B cell (primary cell): ENCODE data around the gene OR10A3. TPM values are rescaled to one million over a fixed set of nuclear protein-coding genes. Genes with fewer than 3 reads are reported as not detected.

ENCODE experiments used
- ATAC-seq: fragments of 200-7000 bp; cut with Tn5 transposase; one replicate; pipeline ENCODE4 v1.10.0; 2021; ENCODE audit warnings: low read depth, mild to moderate bottlenecking, moderate number of reproducible peaks, moderate library complexity
- CTCF ChIA-PET: fragments of 350-600 bp; sonication (Branson Sonifier 250); formaldehyde crosslinking; loops from one replicate; lab custom pipeline; 2021; ENCODE audit warnings: antibody characterized with exemption, inconsistent platforms; lab: Charles Lee
- POLR2A ChIA-PET: fragments of 350-600 bp; sonication (Branson Sonifier 250); formaldehyde crosslinking; loops from one replicate; lab custom pipeline; 2021; ENCODE audit warnings: antibody characterized with exemption; lab: Charles Lee
- DNase-seq: peaks from one replicate; pipeline ENCODE4 v3.0.0; 2013
- H2AFZ ChIP-seq: 2 replicates; pipeline ENCODE4 v1.6.1; 2012; ENCODE audit warnings: mild to moderate bottlenecking, low read depth, low read length; ENCODE audit not compliant: insufficient read depth, poor library complexity, severe bottlenecking
- H3K27ac ChIP-seq, 2 donors: 1 replicate in 1 of 2; 2 replicates in 1 of 2; pipeline ENCODE4 v1.5.1; 2012 to 2013; ENCODE audit warnings: low read length in 2 of 2, mild to moderate bottlenecking in 2 of 2, moderate library complexity in 1 of 2
- H3K27me3 ChIP-seq, 4 experiments: fragments of 200-600 bp in 1 of 4; sonication (generic) in 1 of 4; replicated peaks in 1 of 4; 1 replicate in 2 of 4; 2 replicates in 2 of 4; pipeline versions ENCODE4 v1.6.1 to v1.7.0; 2013 to 2016; ENCODE audit warnings: low read length in 3 of 4, mild to moderate bottlenecking in 2 of 4, mixed read lengths in 1 of 4, moderate library complexity in 1 of 4; ENCODE audit not compliant: insufficient read depth in 4 of 4, control insufficient read depth in 3 of 4; ENCODE audit errors: control extremely low read depth in 1 of 4
- H3K36me3 ChIP-seq, 2 experiments: replicated peaks in 1 of 2; 1 replicate in 1 of 2; 2 replicates in 1 of 2; pipeline versions ENCODE4 v1.6.1 to v1.7.1; 2013; ENCODE audit warnings: low read length in 1 of 2; ENCODE audit not compliant: insufficient read depth in 2 of 2, control insufficient read depth in 1 of 2; ENCODE audit errors: control extremely low read depth in 1 of 2, extremely low read depth in 1 of 2
- H3K4me1 ChIP-seq, 2 donors: fragments of 200-600 bp in 1 of 2; sonication (generic) in 1 of 2; 1 replicate in 1 of 2; 2 replicates in 1 of 2; pipeline versions ENCODE4 v1.5.1 to v1.6.1; 2013 to 2017; ENCODE audit warnings: low read length in 2 of 2; ENCODE audit not compliant: control insufficient read depth in 2 of 2, insufficient read depth in 2 of 2
- H3K4me2 ChIP-seq: replicated peaks from 2 replicates; pipeline ENCODE3; 2012; ENCODE audit warnings: mild to moderate bottlenecking, low read depth, low read length; ENCODE audit not compliant: poor library complexity, severe bottlenecking
- H3K4me3 ChIP-seq, 5 experiments: fragments of 200-600 bp in 1 of 5; sonication (generic) in 1 of 5; 1 replicate in 3 of 5; 2 replicates in 2 of 5; pipeline versions ENCODE4 v1.5.1 to v1.7.0; 2011 to 2016; ENCODE audit warnings: low read length in 4 of 5, mild to moderate bottlenecking in 4 of 5, low read depth in 2 of 5, control low read depth in 1 of 5, moderate library complexity in 1 of 5; ENCODE audit not compliant: insufficient read depth in 1 of 5; ENCODE audit errors: control extremely low read depth in 1 of 5, extremely low read depth in 1 of 5
- H3K79me2 ChIP-seq: fragments of 200-600 bp; sonication (generic); one replicate; pipeline ENCODE4 v1.6.0; 2016; ENCODE audit warnings: low read length; ENCODE audit not compliant: control insufficient read depth, insufficient read depth
- H3K9ac ChIP-seq: fragments of 200-600 bp; sonication (generic); 2 replicates; pipeline ENCODE4 v1.6.1; 2017; ENCODE audit warnings: mild to moderate bottlenecking, low read length, moderate library complexity
- H3K9me3 ChIP-seq, 3 donors: one replicate each; pipeline versions ENCODE4 v1.6.1 to v1.7.1; 2013; ENCODE audit warnings: low read length in 2 of 3; ENCODE audit not compliant: control insufficient read depth in 2 of 3, insufficient read depth in 1 of 3; ENCODE audit errors: control extremely low read depth in 1 of 3
- H4K20me1 ChIP-seq: 2 replicates; pipeline ENCODE4 v1.6.0; 2012; ENCODE audit warnings: mild to moderate bottlenecking, low read length; ENCODE audit not compliant: insufficient read depth, control insufficient read depth, poor library complexity, severe bottlenecking
- H3K27ac Mint-ChIP-seq: one replicate; pipeline ENCODE4 v1.8.0; 2021; ENCODE audit warnings: mixed read lengths
- H3K27me3 Mint-ChIP-seq: one replicate; pipeline ENCODE4 v1.8.0; 2021; ENCODE audit warnings: mixed read lengths
- H3K4me1 Mint-ChIP-seq: one replicate; pipeline ENCODE4 v1.8.0; 2021; ENCODE audit warnings: mixed read lengths
- H3K4me3 Mint-ChIP-seq: one replicate; pipeline ENCODE4 v1.8.0; 2021; ENCODE audit warnings: mixed read lengths
- H3K9me3 Mint-ChIP-seq: one replicate; pipeline ENCODE4 v1.8.0; 2022; ENCODE audit warnings: mixed read lengths; ENCODE audit not compliant: insufficient read depth
- EZH2 ChIP-seq: IDR thresholded peaks from 2 replicates; pipeline ENCODE4 v1.6.1; 2012; ENCODE audit warnings: borderline replicate concordance, low read depth, mild to moderate bottlenecking, moderate library complexity, low read length; ENCODE audit not compliant: insufficient read depth, poor library complexity, severe bottlenecking
- WGBS: methylation state at CpG from one replicate; pipeline ENCODE4 v1.1.5; 2013; ENCODE audit warnings: missing lambda C conversion rate; ENCODE audit not compliant: insufficient coverage; 5-methylcytosine and 5-hydroxymethylcytosine counted together
- intact Hi-C: fragments of 100-400 bp; cut with micrococcal nuclease; formaldehyde crosslinking; loops from one replicate; pipeline ENCODE4 v1.10.0; 2022
- polyA plus RNA-seq: library from polyadenylated mRNA; depleted of rRNA; stranded (reverse); fragments of >200 nt; gene quantifications from 2 replicates; pipeline ENCODE4 v1.2.3, GENCODE V29; 2012
- total RNA-seq, 2 donors: library from RNA; stranded (reverse); fragments of 120-200 nt in 1 of 2; gene quantifications; 1 replicate in 1 of 2; 2 replicates in 1 of 2; pipeline versions ENCODE4 v1.2.3 to v1.2.4, GENCODE V29; 2013 to 2022
- TF ChIP-seq, protein P1 (sequence below): fragments of 200-600 bp; IDR thresholded peaks from one replicate; pipeline ENCODE4 v1.8.0; 2022; ENCODE audit warnings: antibody characterized with exemption, mild to moderate bottlenecking

Gene OR10A3
- total and polyA plus RNA-seq, 2 donors (not counting 1 experiment from before 2014, with no cell fraction given): not detected

- WGBS: 38% methylated on average over 2 of the region's 3 CpGs
- H2AFZ ChIP-seq: no peak overlapping the region
- ChIA-PET CTCF (no interaction called here), POLR2A (no interaction called here)
- H3K4me3 ChIP-seq: no peak overlapping the region
- peaks cover 0 to 7% (median 0%) of the 10 kb centered on the region in 3 donors for H3K9me3 ChIP-seq
- no peaks in the 10 kb centered on the region for H4K20me1 ChIP-seq
- no peaks in the 10 kb centered on the region for H3K4me1 Mint-ChIP-seq
- ATAC-seq (no peak), DNase-seq (no peak)
- peaks cover 32% of the 10 kb centered on the region for H3K27me3 Mint-ChIP-seq
- no peak overlapping the region for H3K27ac ChIP-seq
- no peak overlapping the region for H3K9ac ChIP-seq
- no peaks in the 10 kb centered on the region for H3K79me2 ChIP-seq
- intact Hi-C loops: no loop called here
- no peak overlapping the region for H3K27ac Mint-ChIP-seq
- H3K4me2 ChIP-seq: no peak overlapping the region
- H3K27me3 ChIP-seq: peaks cover 0 to 3% (median 0%) of the 10 kb centered on the region in 4 experiments
- TF ChIP-seq, protein P1, sequence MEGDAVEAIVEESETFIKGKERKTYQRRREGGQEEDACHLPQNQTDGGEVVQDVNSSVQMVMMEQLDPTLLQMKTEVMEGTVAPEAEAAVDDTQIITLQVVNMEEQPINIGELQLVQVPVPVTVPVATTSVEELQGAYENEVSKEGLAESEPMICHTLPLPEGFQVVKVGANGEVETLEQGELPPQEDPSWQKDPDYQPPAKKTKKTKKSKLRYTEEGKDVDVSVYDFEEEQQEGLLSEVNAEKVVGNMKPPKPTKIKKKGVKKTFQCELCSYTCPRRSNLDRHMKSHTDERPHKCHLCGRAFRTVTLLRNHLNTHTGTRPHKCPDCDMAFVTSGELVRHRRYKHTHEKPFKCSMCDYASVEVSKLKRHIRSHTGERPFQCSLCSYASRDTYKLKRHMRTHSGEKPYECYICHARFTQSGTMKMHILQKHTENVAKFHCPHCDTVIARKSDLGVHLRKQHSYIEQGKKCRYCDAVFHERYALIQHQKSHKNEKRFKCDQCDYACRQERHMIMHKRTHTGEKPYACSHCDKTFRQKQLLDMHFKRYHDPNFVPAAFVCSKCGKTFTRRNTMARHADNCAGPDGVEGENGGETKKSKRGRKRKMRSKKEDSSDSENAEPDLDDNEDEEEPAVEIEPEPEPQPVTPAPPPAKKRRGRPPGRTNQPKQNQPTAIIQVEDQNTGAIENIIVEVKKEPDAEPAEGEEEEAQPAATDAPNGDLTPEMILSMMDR: no peak
- no peak for TF ChIP-seq EZH2
- H3K36me3 ChIP-seq: no peaks in the 10 kb centered on the region
- no peaks in the 10 kb centered on the region for H3K4me1 ChIP-seq
- no peaks in the 10 kb centered on the region for H3K9me3 Mint-ChIP-seq
- no peak overlapping the region for H3K4me3 Mint-ChIP-seq
Observed at GRCh38 chr11:7901319-7901854, 40.1 kb downstream of the OR10A3 start.

- Histone ChIP-seq H3K4me2 (no peak overlapping the region), H3K27ac (no peak overlapping the region), H3K79me2 (no peaks in the 10 kb centered on the region), H3K36me3 (no peaks in the 10 kb centered on the region), H3K4me1 (no peaks in the 10 kb centered on the region), H4K20me1 (no peaks in the 10 kb centered on the region), H3K9me3 (peaks cover 0 to 7% (median 0%) of the 10 kb centered on the region in 3 donors), H3K27me3 (peaks cover 0 to 3% (median 0%) of the 10 kb centered on the region in 4 experiments), H3K9ac (no peak overlapping the region), H2AFZ (no peak overlapping the region), H3K4me3 (no peak overlapping the region)
- WGBS: no CpG with 5 or more reads among the region's 4 CpGs
- no peak for DNase-seq
- no peak for ATAC-seq
- H3K27ac Mint-ChIP-seq: no peak overlapping the region
- intact Hi-C loops: no loop called here
- no peak overlapping the region for H3K4me3 Mint-ChIP-seq
- no peaks in the 10 kb centered on the region for H3K4me1 Mint-ChIP-seq
- H3K9me3 Mint-ChIP-seq: no peaks in the 10 kb centered on the region
- TF ChIP-seq EZH2: no peak
- TF ChIP-seq, protein P1: no peak
- ChIA-PET POLR2A (no interaction called here), CTCF (interaction anchor here (0.7 kb wide), 2 partner anchors 72 to 1141 kb away, joined by 3 to 5 read pairs; no protein-coding TSS in a partner anchor)
- peaks cover 32% of the 10 kb centered on the region for H3K27me3 Mint-ChIP-seq
Observed at GRCh38 chr11:7900686-7901085, 40.8 kb downstream of the OR10A3 start.
